Activated CD4-positive, alpha-beta T cell treated with anti-CD3 and anti-CD28 coated beads for 24 hours (primary cell): ENCODE measurements around the gene KRTAP10-8.
"Not testable (repeated sequence)": the region's sequence is repeated elsewhere in the genome, so short reads cannot be mapped to it uniquely, and the experiment has no call there.

Source experiments
- DNase-seq, 2 donors: peaks; one replicate each; pipeline ENCODE4 v3.0.0-alpha.2; 2020; ENCODE audit warnings: low read depth in 2 of 2

Gene KRTAP10-8

DNA sequence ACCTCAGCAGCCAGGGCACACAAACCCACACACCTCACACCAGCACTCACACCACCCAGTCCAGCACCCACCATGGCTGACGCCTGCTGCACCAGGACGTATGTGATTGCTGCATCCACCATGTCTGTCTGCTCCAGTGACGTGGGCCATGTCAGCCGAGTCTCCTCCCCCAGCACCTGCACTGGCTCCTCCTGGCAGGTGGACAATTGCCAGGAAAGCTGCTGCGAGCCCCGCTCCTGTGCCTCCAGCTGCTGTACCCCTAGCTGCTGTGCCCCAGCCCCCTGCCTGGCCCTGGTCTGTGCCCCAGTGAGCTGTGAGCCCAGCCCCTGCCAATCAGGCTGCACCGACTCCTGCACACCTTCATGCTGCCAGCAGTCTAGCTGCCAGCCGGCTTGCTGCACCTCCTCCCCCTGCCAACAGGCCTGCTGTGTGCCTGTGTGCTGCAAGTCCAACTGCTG lies at the start of gene KRTAP10-8:
TSS of gene KRTAP10-8 (plus strand) at position 51 of the 458 bp plus-strand sequence. CDS start at position 73, 22 bp downstream.
- DNase-seq: no peak

DNA sequence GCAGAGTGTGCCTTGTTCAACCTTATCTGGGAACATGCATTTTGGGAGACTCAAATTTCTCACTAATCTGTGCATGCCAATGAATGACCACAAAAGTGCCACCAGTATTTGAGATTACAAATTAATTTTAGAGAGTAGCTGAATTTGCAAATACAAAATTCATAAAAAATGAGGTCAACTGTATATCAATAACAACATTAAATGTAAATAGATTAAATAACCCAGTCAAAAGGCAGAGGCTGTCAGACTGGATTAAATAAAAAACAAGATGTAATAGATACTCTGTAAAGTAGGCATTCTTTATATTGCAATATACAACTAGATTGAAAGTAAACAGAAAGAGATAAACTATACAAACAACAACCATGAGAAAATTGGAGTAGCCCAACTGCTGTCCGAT lies 47.8 kb upstream of the KRTAP10-8 start:
- no peak for DNase-seq

- DNase-seq: no peak
Measured at GRCh38 chr21:44564886-44565598, 46.8 kb upstream of the KRTAP10-8 start.

DNA sequence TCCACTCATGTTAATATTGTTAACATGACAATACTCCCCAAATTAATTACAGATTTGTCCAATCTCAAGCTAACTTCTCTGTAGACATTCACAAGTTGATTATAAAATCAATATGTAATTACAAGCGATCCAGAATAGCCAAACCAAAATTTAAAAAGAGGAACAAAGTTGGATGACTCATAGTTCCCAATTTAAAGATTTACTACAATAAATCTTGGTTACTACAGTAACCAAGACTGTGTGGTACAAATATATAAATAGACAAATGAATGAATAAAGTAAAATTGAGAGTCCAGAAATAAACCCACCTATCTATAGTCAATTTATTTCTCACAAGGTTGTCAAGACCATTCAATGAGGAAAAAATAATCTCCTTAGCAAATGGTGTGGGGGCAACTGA lies 45.5 kb upstream of the KRTAP10-8 start:
- DNase-seq: no peak

DNA sequence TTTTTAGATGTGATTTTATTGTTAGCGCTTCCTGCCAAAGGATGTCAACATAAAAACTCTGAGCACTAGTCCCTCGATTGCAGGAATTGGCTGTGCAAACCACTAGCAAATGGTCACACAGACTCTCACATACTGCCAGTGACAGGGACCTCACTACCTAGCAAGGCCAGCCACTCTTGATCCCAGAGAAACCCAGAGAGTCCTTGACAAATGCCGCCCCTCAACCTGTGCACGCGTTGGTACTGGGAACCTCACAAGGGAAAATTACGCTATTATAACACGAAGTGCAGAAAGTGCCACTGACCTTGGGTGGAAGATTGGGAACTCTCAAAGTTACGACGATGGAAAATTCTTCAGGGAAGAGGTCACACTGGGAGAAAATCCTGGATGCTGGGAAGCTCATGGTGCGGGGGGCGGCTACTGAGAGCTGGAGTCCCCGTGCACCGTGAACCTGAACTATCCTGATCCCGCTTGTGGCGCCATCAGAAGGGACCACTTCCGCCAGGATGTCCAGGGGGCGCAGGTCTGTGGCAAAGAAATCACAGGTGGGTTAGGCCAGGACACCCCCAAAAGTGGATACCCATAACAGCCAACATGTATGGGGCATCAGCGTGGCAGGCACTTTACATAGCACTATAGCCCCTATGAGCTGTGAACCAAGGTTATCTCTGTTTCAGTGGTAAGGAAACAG lies 44.3 kb upstream of the KRTAP10-8 start:
- no peak for DNase-seq

GRCh38 chr21:44568261-44568660 lies 43.6 kb upstream of the KRTAP10-8 start:
- DNase-seq: no peak

- DNase-seq: no peak
Measured at GRCh38 chr21:44568667-44569556, 43.0 kb upstream of the KRTAP10-8 start.

- DNase-seq: no peak
Measured at GRCh38 chr21:44569861-44570517, 41.9 kb upstream of the KRTAP10-8 start.

DNA sequence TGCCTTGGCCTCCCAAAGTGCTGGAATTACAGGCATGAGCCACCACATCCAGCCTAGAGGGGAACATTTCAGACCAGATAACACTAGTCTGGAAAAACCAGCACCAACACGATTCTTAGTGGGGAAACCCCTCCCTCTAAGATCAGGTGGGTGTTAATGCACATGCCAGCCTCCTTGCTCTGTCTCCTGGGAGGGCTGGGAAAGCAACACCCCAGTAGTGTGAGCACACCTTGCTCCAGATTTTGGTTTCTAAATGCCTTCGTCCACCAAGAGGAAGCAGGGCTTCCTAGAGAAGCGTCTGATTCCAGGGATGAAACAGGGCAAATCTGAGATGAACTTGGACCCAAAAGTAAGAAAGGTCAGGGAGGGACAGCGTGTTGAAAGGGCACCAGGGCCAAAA lies 40.6 kb upstream of the KRTAP10-8 start:
- DNase-seq: no peak

DNA sequence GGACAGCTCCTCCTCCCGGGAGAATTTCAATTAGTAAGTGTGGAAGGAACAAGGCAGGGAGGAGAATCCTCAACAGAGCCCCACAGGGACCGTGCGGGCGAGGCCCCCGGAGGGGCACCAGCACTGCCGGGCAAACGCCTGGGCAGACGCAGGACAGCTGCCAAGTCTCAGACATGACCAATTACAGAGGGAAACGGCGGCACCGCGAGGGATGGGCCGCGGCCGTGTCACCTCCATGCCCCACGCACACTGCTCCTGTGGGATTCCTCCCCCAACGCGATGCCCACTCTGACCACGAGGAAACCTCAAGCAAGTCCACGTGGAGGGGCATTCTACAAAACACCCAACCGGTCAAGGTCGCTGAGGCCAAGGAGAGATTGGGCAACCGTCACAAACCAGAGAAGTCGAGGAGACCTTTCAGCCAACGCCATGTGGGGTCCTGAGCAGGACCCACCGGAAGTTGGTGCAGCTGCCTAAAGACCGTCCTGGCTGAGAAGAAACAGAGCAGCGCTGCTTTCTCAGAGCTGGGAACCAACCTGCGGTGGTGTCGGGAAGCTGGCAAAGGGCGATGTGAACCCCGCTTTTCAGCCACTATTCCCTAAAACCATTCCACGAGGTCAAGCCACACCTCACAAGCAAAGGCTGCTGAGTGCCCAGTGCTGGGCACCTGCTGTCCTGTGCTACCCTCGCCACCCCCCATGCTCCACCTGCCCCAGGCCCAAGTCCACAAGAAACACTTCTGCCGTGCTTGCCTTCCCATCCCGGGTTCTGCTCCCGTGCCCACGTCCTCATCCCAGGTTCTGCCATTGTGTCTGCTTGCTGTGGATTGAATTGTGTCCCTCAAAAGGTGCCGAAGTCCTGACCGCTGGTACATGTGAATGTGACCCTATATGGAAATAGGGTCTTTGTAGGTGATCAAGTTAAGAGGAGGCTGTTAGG lies 39.8 kb upstream of the KRTAP10-8 start:
- no peak for DNase-seq

DNA sequence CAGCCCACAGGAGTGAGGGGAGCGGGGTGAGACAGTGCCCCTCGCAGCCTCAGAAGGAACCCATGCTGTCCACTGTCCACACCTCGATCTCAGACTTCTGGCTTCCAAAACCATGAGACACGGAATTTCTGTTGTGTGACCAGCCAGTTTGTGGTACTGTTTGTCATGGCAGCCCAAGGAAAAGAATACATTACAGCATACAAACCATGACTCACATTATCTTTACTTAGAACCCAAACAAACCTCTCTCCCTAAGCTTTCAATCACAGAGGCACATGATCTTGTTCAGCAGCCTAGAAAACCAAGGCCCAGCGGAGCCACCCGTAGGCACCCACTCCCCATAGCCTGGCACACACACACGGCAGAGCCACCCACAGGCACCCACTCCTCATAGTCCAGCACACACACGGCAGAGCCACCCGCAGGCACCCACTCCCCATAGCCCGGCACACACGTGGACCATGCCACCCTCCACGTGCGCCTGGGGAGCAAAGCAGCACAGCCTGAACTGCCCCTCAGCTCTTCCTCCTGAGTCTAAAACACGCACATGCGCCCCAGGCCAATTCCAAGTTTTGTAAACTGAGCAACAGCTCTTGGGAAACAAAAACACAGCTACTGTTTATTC lies 38.8 kb upstream of the KRTAP10-8 start:
- DNase-seq: no peak

GRCh38 chr21:44573630-44574456 lies 38.0 kb upstream of the KRTAP10-8 start, which contains the start of gene KRTAP10-4:
Gene KRTAP10-4, plus strand, starts transcription at chr21:44573729. Its CDS starts 30 bp downstream, at chr21:44573759.
- DNase-seq: not testable (repeated sequence)

DNA sequence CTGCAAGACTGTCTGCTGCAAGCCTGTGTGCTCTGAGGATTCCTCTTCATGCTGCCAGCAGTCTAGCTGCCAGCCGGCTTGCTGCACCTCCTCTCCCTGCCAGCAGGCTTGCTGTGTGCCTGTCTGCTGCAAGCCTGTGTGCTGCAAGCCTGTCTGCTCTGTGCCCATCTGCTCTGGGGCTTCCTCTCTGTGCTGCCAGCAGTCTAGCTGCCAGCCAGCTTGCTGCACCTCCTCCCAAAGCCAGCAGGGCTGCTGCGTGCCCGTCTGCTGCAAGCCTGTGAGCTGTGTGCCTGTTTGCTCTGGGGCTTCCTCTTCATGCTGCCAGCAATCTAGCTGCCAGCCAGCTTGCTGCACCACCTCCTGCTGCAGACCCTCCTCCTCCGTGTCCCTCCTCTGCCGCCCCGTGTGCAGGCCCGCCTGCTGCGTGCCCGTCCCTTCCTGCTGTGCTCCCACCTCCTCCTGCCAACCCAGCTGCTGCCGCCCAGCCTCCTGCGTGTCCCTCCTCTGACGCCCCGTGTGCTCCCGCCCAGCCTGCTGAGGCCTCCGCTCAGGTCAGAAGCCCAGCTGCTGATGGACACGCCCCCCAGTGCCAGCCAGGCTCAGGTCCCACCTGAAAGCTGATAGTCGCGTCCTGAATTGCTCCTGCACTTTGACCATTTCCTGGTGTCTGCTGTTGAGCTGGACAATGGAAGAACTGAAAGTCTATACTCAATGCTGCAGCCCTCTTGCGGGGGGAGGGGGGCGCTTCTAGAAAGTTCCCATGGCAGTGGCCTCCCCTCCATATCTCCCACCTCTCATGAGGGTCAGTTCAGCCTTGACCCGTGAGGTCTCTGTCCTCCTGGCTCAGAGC lies 37.2 kb upstream of the KRTAP10-8 start:
- DNase-seq: no peak

- DNase-seq: no peak
Measured at GRCh38 chr21:44575307-44576024, 36.4 kb upstream of the KRTAP10-8 start.

- no peak for DNase-seq
Measured at GRCh38 chr21:44576025-44576420, 35.9 kb upstream of the KRTAP10-8 start.

- DNase-seq: no peak
Measured at GRCh38 chr21:44578371-44579055, 33.4 kb upstream of the KRTAP10-8 start.
